Measurements from ENCODE around the gene DENND1B. TPM values are rescaled to one million over a fixed set of nuclear protein-coding genes. Genes with fewer than 3 reads are reported as not detected.

The DENND1B gene
- total and polyA plus RNA-seq, 2 of the 8 experiments (the other 6 are each of a cell fraction or from before 2014, with no cell fraction given), result 0.74 to 3.3 TPM

GRCh38 chr1:197683895-197684553, 91.3 kb downstream of the DENND1B start:
- H3K4me3 ChIP-seq (ENCODE audit: extremely low read depth in 1 of 4, insufficient read depth in 2 of 4, low read depth in 3 of 4, low read length in 4 of 4), result no peak overlapping the region
- H4K8ac ChIP-seq (ENCODE audit: extremely low read depth, insufficient read depth, low read length), result no peak overlapping the region
- H3K23ac ChIP-seq (ENCODE audit: insufficient read length), result no peak overlapping the region
- H2AK5ac ChIP-seq (ENCODE audit: low read depth, low read length), result no peak overlapping the region
- no peak overlapping the region for H4K5ac ChIP-seq (ENCODE audit: insufficient read length, low read depth, low read length)
- H3K18ac ChIP-seq (ENCODE audit: extremely low read depth, low read length), result no peak overlapping the region
- no peaks in the 10 kb centered on the region for H3K23me2 ChIP-seq (ENCODE audit: low read depth, low read length)
- ChIA-PET CTCF (ENCODE audit: partially characterized antibody) (interaction anchor here (0.9 to 1.7 kb wide), 3 partner anchors 45 to 219 kb away, joined by 3 to 7 read pairs (median 3); partner anchors contain the start of gene C1orf53), POLR2A (ENCODE audit: partially characterized antibody) (no interaction called here)
- no peak overlapping the region for H2AFZ ChIP-seq (ENCODE audit: low read length)
- peaks cover 0 to 8% of the 10 kb centered on the region in 2 experiments; a peak in 2 of 4 replicates for H3K9me3 ChIP-seq (ENCODE audit: insufficient read depth in 2 of 2, low read depth in 1 of 2, low read length in 1 of 2)
- H3K14ac ChIP-seq (ENCODE audit: insufficient read length), result no peak overlapping the region
- H3K79me1 ChIP-seq (ENCODE audit: low read depth, low read length), result no peaks in the 10 kb centered on the region
- TF ChIP-seq TCF12 (IDR thresholded peaks at IDR 0.05; ENCODE audit: low read depth, low read length), result no peak
- no peak for TF ChIP-seq MAFK (IDR thresholded peaks at IDR 0.05; ENCODE audit: low read depth, low read length)
- TF ChIP-seq ATF3 (IDR thresholded peaks at IDR 0.05; ENCODE audit: insufficient read depth, low read depth, low read length), result no peak
- TF ChIP-seq SP2 (IDR thresholded peaks at IDR 0.05; ENCODE audit: low read length), result no peak
- no peak for TF ChIP-seq BACH1 (IDR thresholded peaks at IDR 0.05; ENCODE audit: low read length)
- TF ChIP-seq CTBP2 (IDR thresholded peaks at IDR 0.05; ENCODE audit: borderline replicate concordance, insufficient read depth, insufficient read length, low read length), result no peak
- peaks cover 0 to 1% of the 10 kb centered on the region in 2 experiments for H4K20me1 ChIP-seq (replicated peaks in 1 of 2; ENCODE audit: control insufficient read depth in 1 of 2, insufficient read depth in 2 of 2, low read length in 2 of 2)
- H2BK5ac ChIP-seq (ENCODE audit: low read depth, low read length), result no peak overlapping the region
- H3K4me1 ChIP-seq (replicated peaks in 1 of 4; ENCODE audit: control insufficient read depth in 3 of 4, insufficient read depth in 4 of 4, low read length in 3 of 4), result no peaks in the 10 kb centered on the region; a peak in 1 of 7 replicates
- H3K9ac ChIP-seq (replicated peaks in 1 of 4; ENCODE audit: extremely low read depth in 1 of 4, low read depth in 3 of 4, low read length in 3 of 4), result no peak overlapping the region
- no peak overlapping the region for H3K56ac ChIP-seq (replicated peaks; ENCODE audit: insufficient read length, low read depth, low read length)
- no peak overlapping the region for H4K91ac ChIP-seq (replicated peaks; ENCODE audit: insufficient read length, low read length)
- H3K4me2 ChIP-seq (ENCODE audit: insufficient read depth in 1 of 2, low read depth in 2 of 2, low read length in 2 of 2), result no peak overlapping the region
- no peak overlapping the region for H2BK15ac ChIP-seq (ENCODE audit: low read length)
- 86% methylated on average over 6 of the region's 6 CpGs; no CpG with 5 or more reads in 1 of the 2 experiments for WGBS, 2 experiments (ENCODE audit: extremely low coverage in 1 of 2, insufficient coverage in 1 of 2, insufficient read length in 1 of 2, insufficient replicate concordance in 2 of 2, low coverage in 1 of 2, low lambda C conversion rate in 2 of 2, missing lambda C conversion rate in 1 of 2)
- no peak overlapping the region for H2BK20ac ChIP-seq (ENCODE audit: low read length)
- no peak overlapping the region for H3K4ac ChIP-seq (replicated peaks; ENCODE audit: insufficient read length, low read depth, low read length)
- H3K79me2 ChIP-seq (ENCODE audit: control insufficient read depth in 1 of 2, insufficient read depth in 2 of 2, low read length in 2 of 2), result no peaks in the 10 kb centered on the region
- H2BK12ac ChIP-seq (ENCODE audit: low read depth, low read length), result no peak overlapping the region
- no peaks in the 10 kb centered on the region for H3K36me3 ChIP-seq (ENCODE audit: control insufficient read depth in 2 of 4, insufficient read depth in 4 of 4, low read length in 3 of 4)
- FAIRE-seq (no peak), DNase-seq (ENCODE audit: low read depth in 1 of 2, low spot score in 2 of 2) (no peak)
- H2BK120ac ChIP-seq (replicated peaks; ENCODE audit: low read depth, low read length), result no peak overlapping the region
- H3K27ac ChIP-seq (ENCODE audit: low read depth, low read length), result no peak overlapping the region
- H3K27me3 ChIP-seq (replicated peaks in 1 of 4; ENCODE audit: control insufficient read depth in 3 of 4, extremely low read depth in 1 of 4, insufficient read depth in 3 of 4, low read length in 3 of 4), result no peaks in the 10 kb centered on the region

Measured in H1 (cell line).